ENCODE data around the gene TRIM33.
A peak's percentile ranks its signal among the peaks of the same experiment; 100 is the strongest.

Gene TRIM33

GRCh38 chr1:114466334-114467014 is 44.5 kb downstream of the TRIM33 start:
- in situ Hi-C loops (cut with HindIII; ENCODE audit: low sequenced_read_pairs): no loop called here
- no peak overlapping the region for H3K4me3 ChIP-seq (ENCODE audit: low read depth, low read length)
- no peak for TF ChIP-seq CTCF (IDR thresholded peaks at IDR 0.05; ENCODE audit: low read depth, low read length)
- DNase-seq (ENCODE audit: low read depth, low spot score): no peak

- in situ Hi-C loops (cut with HindIII; ENCODE audit: low sequenced_read_pairs): no loop called here
- no peak for DNase-seq (ENCODE audit: low read depth, low spot score)
- no peak overlapping the region for H3K4me3 ChIP-seq (ENCODE audit: low read depth, low read length)
- no peak for TF ChIP-seq CTCF (IDR thresholded peaks at IDR 0.05; ENCODE audit: low read depth, low read length)
Measured at GRCh38 chr1:114462963-114463362, 48.0 kb downstream of the TRIM33 start.

- no peak for TF ChIP-seq CTCF (IDR thresholded peaks at IDR 0.05; ENCODE audit: low read depth, low read length)
- DNase-seq (ENCODE audit: low read depth, low spot score): no peak
- in situ Hi-C loops (cut with HindIII; ENCODE audit: low sequenced_read_pairs): no loop called here
- H3K4me3 ChIP-seq (ENCODE audit: low read depth, low read length): no peak overlapping the region
Measured at GRCh38 chr1:114462341-114462740, 48.7 kb downstream of the TRIM33 start.

DNA sequence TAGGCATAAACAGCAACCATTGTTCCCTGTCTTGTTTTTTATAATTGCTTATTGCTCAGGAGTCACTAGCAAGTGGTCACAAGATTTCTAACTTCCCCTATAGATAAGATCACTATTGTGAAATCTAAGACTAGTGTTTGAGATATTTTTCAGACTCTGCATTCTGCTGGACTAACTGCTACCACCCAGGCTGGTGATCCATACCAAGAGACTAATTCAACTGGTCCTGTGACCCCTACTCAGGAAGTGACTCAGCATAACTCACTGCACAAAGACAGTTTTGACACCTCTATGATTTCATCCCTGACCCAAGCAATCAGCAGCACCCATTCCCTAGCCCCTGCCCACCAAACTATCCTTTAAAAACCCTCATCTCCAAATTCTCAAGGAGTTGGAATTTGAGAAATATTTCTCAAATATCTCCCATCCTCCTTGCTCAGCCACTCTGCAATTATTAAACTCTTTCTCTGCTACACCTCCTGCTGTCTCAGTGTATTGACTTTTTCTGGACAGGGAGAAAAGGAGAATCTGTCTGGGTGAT is 52.7 kb downstream of the TRIM33 start:
- in situ Hi-C loops (cut with HindIII; ENCODE audit: low sequenced_read_pairs): no loop called here
- H3K4me3 ChIP-seq (ENCODE audit: low read depth, low read length): no peak overlapping the region
- DNase-seq (ENCODE audit: low read depth, low spot score): peak; percentile 43
- TF ChIP-seq CTCF (IDR thresholded peaks at IDR 0.05; ENCODE audit: low read depth, low read length): no peak

- H3K4me3 ChIP-seq (ENCODE audit: low read depth, low read length): no peak overlapping the region
- TF ChIP-seq CTCF (IDR thresholded peaks at IDR 0.05; ENCODE audit: low read depth, low read length): no peak
- in situ Hi-C loops (cut with HindIII; ENCODE audit: low sequenced_read_pairs): no loop called here
- no peak for DNase-seq (ENCODE audit: low read depth, low spot score)
Measured at GRCh38 chr1:114457675-114458236, 53.2 kb downstream of the TRIM33 start.

DNA sequence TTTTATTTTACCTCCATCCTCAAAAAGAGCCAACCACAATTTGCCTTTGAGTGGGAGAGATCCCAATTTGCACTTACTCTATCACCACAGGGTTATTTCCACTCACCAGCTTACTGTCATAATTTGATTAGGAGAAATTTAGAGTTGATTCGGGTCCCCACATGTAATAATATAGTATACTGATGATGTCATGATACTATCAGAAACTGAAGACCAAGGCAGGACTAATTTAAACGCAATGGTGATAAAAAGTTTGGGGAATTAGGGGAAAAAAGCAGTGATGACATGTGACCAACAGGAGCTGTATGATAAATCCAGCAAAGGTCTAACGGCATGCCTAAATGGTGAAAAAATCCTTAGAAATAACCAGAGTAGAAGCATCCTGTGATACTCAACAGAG is 54.4 kb downstream of the TRIM33 start:
- in situ Hi-C loops (cut with HindIII; ENCODE audit: low sequenced_read_pairs): no loop called here
- no peak overlapping the region for H3K4me3 ChIP-seq (ENCODE audit: low read depth, low read length)
- TF ChIP-seq CTCF (IDR thresholded peaks at IDR 0.05; ENCODE audit: low read depth, low read length): no peak
- DNase-seq (ENCODE audit: low read depth, low spot score): no peak

Data from astrocyte of the spinal cord (primary cell).